H9 (cell line): ENCODE measurements around the gene KBTBD2. TPM values are rescaled to one million over a fixed set of nuclear protein-coding genes. Genes with fewer than 3 reads are reported as not detected.
A peak's percentile ranks its signal among the peaks of the same experiment; 100 is the strongest.

Experiments used
- DNase-seq: peaks from one replicate; pipeline ENCODE4 v3.0.0-alpha.2; 2017
- H2AFZ ChIP-seq: one replicate; pipeline ENCODE4 v1.6.1; 2013; ENCODE audit warnings: mild to moderate bottlenecking, low read length, control low read depth, moderate library complexity
- H2AK5ac ChIP-seq: 2 replicates; pipeline ENCODE4 v1.6.1; 2013; ENCODE audit warnings: low read length, control low read depth, mixed read lengths; ENCODE audit not compliant: insufficient read length
- H2BK120ac ChIP-seq: one replicate; pipeline ENCODE4 v1.6.1; 2013; ENCODE audit warnings: low read depth, mild to moderate bottlenecking, low read length, control low read depth, inconsistent platforms; ENCODE audit not compliant: poor library complexity, severe bottlenecking
- H2BK12ac ChIP-seq: 2 replicates; pipeline ENCODE4 v1.6.1; 2013; ENCODE audit warnings: low read length, control low read depth, mixed read lengths, low read depth; ENCODE audit not compliant: insufficient read length
- H2BK15ac ChIP-seq: 2 replicates; pipeline ENCODE4 v1.6.1; 2013; ENCODE audit warnings: low read depth, low read length, control low read depth
- H2BK20ac ChIP-seq: one replicate; pipeline ENCODE4 v1.6.1; 2013; ENCODE audit warnings: low read depth, mild to moderate bottlenecking, low read length, control low read depth, inconsistent platforms; ENCODE audit not compliant: poor library complexity, severe bottlenecking
- H2BK5ac ChIP-seq: 2 replicates; pipeline ENCODE4 v1.6.1; 2013; ENCODE audit warnings: low read length, control low read depth, mixed read lengths; ENCODE audit not compliant: insufficient read length
- H3K14ac ChIP-seq: 2 replicates; pipeline ENCODE4 v1.6.1; 2013; ENCODE audit warnings: low read length, control low read depth; ENCODE audit not compliant: insufficient read depth
- H3K18ac ChIP-seq: 2 replicates; pipeline ENCODE4 v1.6.1; 2013; ENCODE audit warnings: low read depth, mild to moderate bottlenecking, mixed read lengths, low read length, control low read depth; ENCODE audit not compliant: insufficient read length
- H3K23ac ChIP-seq: 2 replicates; pipeline ENCODE4 v1.6.1; 2013; ENCODE audit warnings: low read length, control low read depth, mixed read lengths, low read depth; ENCODE audit not compliant: insufficient read length
- H3K23me2 ChIP-seq: 2 replicates; pipeline ENCODE4 v1.6.1; 2013; ENCODE audit warnings: low read depth, mild to moderate bottlenecking, mixed read lengths, low read length, control low read depth; ENCODE audit not compliant: insufficient read length, poor library complexity, severe bottlenecking
- H3K27ac ChIP-seq: 2 replicates; pipeline ENCODE4 v1.5.1; 2013; ENCODE audit warnings: low read length, control low read depth, mixed read lengths, low read depth; ENCODE audit not compliant: insufficient read length
- H3K27me3 ChIP-seq: 2 replicates; pipeline ENCODE4 v1.6.1; 2013; ENCODE audit warnings: low read length, control low read depth, inconsistent platforms; ENCODE audit not compliant: insufficient read depth
- H3K4ac ChIP-seq: 2 replicates; pipeline ENCODE4 v1.6.1; 2013; ENCODE audit warnings: low read depth, mild to moderate bottlenecking, control low read depth, inconsistent platforms, low read length, moderate library complexity
- H3K4me1 ChIP-seq: 2 replicates; pipeline ENCODE4 v1.6.1; 2013; ENCODE audit warnings: low read length, control low read depth, inconsistent platforms; ENCODE audit not compliant: insufficient read depth
- H3K4me2 ChIP-seq: 2 replicates; pipeline ENCODE4 v1.6.1; 2013; ENCODE audit warnings: low read length, control low read depth, mixed read lengths; ENCODE audit not compliant: insufficient read length, insufficient read depth
- H3K56ac ChIP-seq: 2 replicates; pipeline ENCODE4 v1.6.1; 2013; ENCODE audit warnings: low read depth, mild to moderate bottlenecking, mixed read lengths, low read length, control low read depth; ENCODE audit not compliant: insufficient read length
- H3K79me1 ChIP-seq: 2 replicates; pipeline ENCODE4 v1.6.1; 2013; ENCODE audit warnings: low read depth, mild to moderate bottlenecking, moderate library complexity, low read length, control low read depth, inconsistent platforms; ENCODE audit not compliant: insufficient read depth, poor library complexity, severe bottlenecking
- H3K79me2 ChIP-seq: 2 replicates; pipeline ENCODE4 v1.6.1; 2013; ENCODE audit warnings: low read length, control low read depth, inconsistent platforms; ENCODE audit not compliant: insufficient read depth
- H3K9ac ChIP-seq: 2 replicates; pipeline ENCODE4 v1.6.1; 2013; ENCODE audit warnings: low read length, control low read depth, mixed read lengths; ENCODE audit not compliant: insufficient read length; ENCODE audit errors: extremely low read depth
- H3K9me3 ChIP-seq: one replicate; pipeline ENCODE4 v1.6.1; 2013; ENCODE audit warnings: low read depth, low read length, inconsistent platforms; ENCODE audit not compliant: control insufficient read depth
- H3T11ph ChIP-seq: one replicate; pipeline ENCODE4 v1.6.1; 2013; ENCODE audit warnings: mild to moderate bottlenecking, low read length, control low read depth, inconsistent platforms
- H4K20me1 ChIP-seq: one replicate; pipeline ENCODE4 v1.6.1; 2013; ENCODE audit not compliant: control insufficient read depth, insufficient read length, insufficient read depth
- H4K5ac ChIP-seq: 2 replicates; pipeline ENCODE4 v1.6.1; 2013; ENCODE audit warnings: low read depth, mild to moderate bottlenecking, mixed read lengths, low read length, control low read depth; ENCODE audit not compliant: insufficient read length
- H4K8ac ChIP-seq: replicated peaks from 2 replicates; pipeline ENCODE4 v1.6.1; 2013; ENCODE audit warnings: low read length, control low read depth, mixed read lengths, low read depth; ENCODE audit not compliant: insufficient read length
- H4K91ac ChIP-seq: 2 replicates; pipeline ENCODE4 v1.6.1; 2013; ENCODE audit warnings: low read depth, mild to moderate bottlenecking, moderate library complexity, mixed read lengths, low read length, control low read depth; ENCODE audit not compliant: insufficient read length
- H3K27ac Mint-ChIP-seq, 3 experiments: 2 replicates in 2 of 3; 3 replicates in 1 of 3; pipeline ENCODE4 v1.8.0; 2020 to 2021; ENCODE audit warnings: mixed read lengths in 3 of 3, mild to moderate bottlenecking in 1 of 3, moderate library complexity in 1 of 3
- H3K27me3 Mint-ChIP-seq: 2 replicates; pipeline ENCODE4 v1.8.0; 2021; ENCODE audit warnings: low read depth, mild to moderate bottlenecking, moderate library complexity, mixed read lengths
- H3K36me3 Mint-ChIP-seq, 3 experiments: 2 replicates in 2 of 3; 3 replicates in 1 of 3; pipeline ENCODE4 v1.8.0; 2020 to 2021; ENCODE audit warnings: low read depth in 3 of 3, mixed read lengths in 3 of 3; ENCODE audit not compliant: insufficient read depth in 1 of 3
- H3K4me1 Mint-ChIP-seq, 2 experiments: 2 replicates each; pipeline ENCODE4 v1.8.0; 2020; ENCODE audit warnings: mixed read lengths in 2 of 2
- H3K4me3 Mint-ChIP-seq, 2 experiments: 2 replicates in 1 of 2; 3 replicates in 1 of 2; pipeline ENCODE4 v1.8.0; 2020 to 2021; ENCODE audit warnings: mild to moderate bottlenecking in 2 of 2, mixed read lengths in 2 of 2, moderate library complexity in 1 of 2
- H3K9me3 Mint-ChIP-seq, 2 experiments: 2 replicates in 1 of 2; 3 replicates in 1 of 2; pipeline ENCODE4 v1.8.0; 2020; ENCODE audit warnings: mild to moderate bottlenecking in 2 of 2, mixed read lengths in 2 of 2, moderate library complexity in 1 of 2
- CTCF ChIP-seq: fragments of 200-600 bp; sonication (generic); conservative IDR thresholded peaks from 3 replicates; pipeline ENCODE4 v1.8.0; 2021; ENCODE audit warnings: antibody characterized with exemption, mild to moderate bottlenecking
- WGBS: extraction: QIAGEN DNeasy Blood & Tissue Kit; methylation state at CpG from one replicate; pipeline ENCODE4 v1.1.7; 2013; ENCODE audit warnings: missing lambda C conversion rate, low lambda C conversion rate, mixed read lengths; ENCODE audit not compliant: insufficient read length; ENCODE audit errors: extremely low coverage; 5-methylcytosine and 5-hydroxymethylcytosine counted together
- long read RNA-seq: library from polyadenylated mRNA; unstranded; transcript quantifications from one replicate; pipeline ENCODE4 v2.0.0, GENCODE V29; 2020
- total RNA-seq: library from RNA; stranded (reverse); gene quantifications from 2 replicates; pipeline ENCODE4 v1.2.1, GENCODE V29; 2021

KBTBD2 gene
- total RNA-seq: 31.5 and 34.2 TPM in 2 replicates
- long read RNA-seq, partial matches to known transcripts: 2 of 11 reads
- long read RNA-seq, other reads (novel, unspliced or antisense): 5 of 11 reads

GRCh38 chr7:32891043-32891799 is at the start of gene KBTBD2:
Gene KBTBD2 (minus strand): TSS chr7:32891760. CDS start chr7:32879604, 12,156 bp downstream.
- Histone ChIP-seq H2BK120ac (peak within 1 kb of the TSS; percentile 71), H3K18ac (peak within 1 kb of the TSS; percentile 93), H3K4ac (no peak within 1 kb of the TSS; the same call in 1 of the 2 replicates), H4K5ac (peak within 1 kb of the TSS; percentile 13), H3K27ac (peak within 1 kb of the TSS; percentile 77), H3K23me2 (peaks cover 11% of the 10 kb centered on the region), H3K79me1 (peaks cover 5% of the 10 kb centered on the region), H3K4me1 (no peaks in the 10 kb centered on the region), H2AK5ac (no peak within 1 kb of the TSS), H4K91ac (no peak within 1 kb of the TSS), H2AFZ (no peak within 1 kb of the TSS), H4K8ac (no peak within 1 kb of the TSS), H3T11ph (peak within 1 kb of the TSS; percentile 46), H2BK12ac (peak within 1 kb of the TSS; percentile 38), H4K20me1 (no peaks in the 10 kb centered on the region), H3K9me3 (no peaks in the 10 kb centered on the region), H3K9ac (peak within 1 kb of the TSS; percentile 85), H3K79me2 (peaks cover 30% of the 10 kb centered on the region; the same call in 1 of the 2 replicates), H3K56ac (no peak within 1 kb of the TSS), H2BK15ac (no peak within 1 kb of the TSS), H2BK20ac (no peak within 1 kb of the TSS), H3K27me3 (no peaks in the 10 kb centered on the region), H2BK5ac (no peak within 1 kb of the TSS), H3K14ac (peak within 1 kb of the TSS; percentile 94), H3K23ac (no peak within 1 kb of the TSS), H3K4me2 (peak within 1 kb of the TSS; percentile 88)
- Mint-ChIP-seq H3K9me3 (no peaks in the 10 kb centered on the region; a peak in 2 of 5 replicates), H3K27me3 (peaks cover 8% of the 10 kb centered on the region), H3K27ac (peak within 1 kb of the TSS; percentile 99), H3K36me3 (no peaks in the 10 kb centered on the region; a peak in 2 of 7 replicates), H3K4me3 (peak within 1 kb of the TSS; percentile 90 to 98), H3K4me1 (peaks cover 29 to 34% of the 10 kb centered on the region in 2 experiments)
- no CpG with 5 or more reads among the region's 104 CpGs for WGBS
- peak; percentile 76 for DNase-seq
- no peak for TF ChIP-seq CTCF
